Neutrophil (primary cell): Measurements from ENCODE around the gene OLFML2B.

ENCODE experiments used
- H3K27ac ChIP-seq: fragments of 200-600 bp; sonication (generic); 2 replicates; pipeline ENCODE4 v1.5.1; 2016; ENCODE audit warnings: mild to moderate bottlenecking, moderate library complexity
- H3K27me3 ChIP-seq: fragments of 200-600 bp; sonication (generic); 2 replicates; pipeline ENCODE4 v1.6.0; 2016; ENCODE audit warnings: mild to moderate bottlenecking
- H3K36me3 ChIP-seq: fragments of 200-600 bp; sonication (generic); 2 replicates; pipeline ENCODE4 v1.5.1; 2017
- H3K4me1 ChIP-seq, 2 experiments: fragments of 200-600 bp in 1 of 2; sonication (generic) in 1 of 2; 1 replicate in 1 of 2; 2 replicates in 1 of 2; pipeline versions ENCODE4 v1.5.1 to v1.6.1; 2013 to 2016; ENCODE audit warnings: low read depth in 1 of 2, low read length in 1 of 2, mild to moderate bottlenecking in 1 of 2, moderate library complexity in 1 of 2; ENCODE audit not compliant: control insufficient read depth in 1 of 2, insufficient read depth in 1 of 2
- H3K4me3 ChIP-seq, 2 experiments: fragments of 200-600 bp in 1 of 2; sonication (generic) in 1 of 2; 1 replicate in 1 of 2; 2 replicates in 1 of 2; pipeline ENCODE4 v1.5.1; 2013 to 2016; ENCODE audit warnings: low read depth in 1 of 2, low read length in 1 of 2, mild to moderate bottlenecking in 1 of 2, moderate library complexity in 1 of 2
- H3K9me3 ChIP-seq: fragments of 200-600 bp; sonication (generic); 2 replicates; pipeline ENCODE4 v1.5.1; 2016
- TF ChIP-seq, protein P1 (sequence below): fragments of 200-600 bp; sonication (generic); IDR thresholded peaks from 2 replicates; pipeline ENCODE4 v1.5.1; 2016; ENCODE audit warnings: antibody characterized with exemption

OLFML2B gene

DNA sequence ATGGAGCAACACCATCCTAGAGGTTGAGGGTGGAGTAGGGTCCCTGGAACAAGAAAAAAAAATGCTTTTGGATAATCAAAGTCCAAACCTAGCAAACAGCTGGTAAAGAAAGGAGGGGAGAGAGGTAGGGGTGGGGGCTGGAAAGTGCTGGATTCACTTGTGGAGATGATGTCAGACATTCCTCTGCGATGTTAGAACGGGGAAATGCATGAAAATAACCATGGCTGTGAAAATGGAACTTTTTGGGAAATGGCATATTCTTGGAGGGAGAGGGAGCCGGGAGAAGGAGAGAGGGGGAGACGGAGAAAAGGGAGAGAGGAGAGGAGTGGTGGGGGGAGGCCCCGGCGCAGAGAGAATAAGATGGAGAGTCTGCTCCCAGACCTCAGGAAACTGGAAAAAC, 53.6 kb downstream of the OLFML2B start:
- Histone ChIP-seq H3K27ac (no peak overlapping the region), H3K27me3 (no peaks in the 10 kb centered on the region), H3K4me1 (peaks cover 0 to 4% of the 10 kb centered on the region in 2 experiments), H3K9me3 (no peaks in the 10 kb centered on the region), H3K36me3 (peaks cover 15% of the 10 kb centered on the region), H3K4me3 (no peak overlapping the region)
- TF ChIP-seq, protein P1, sequence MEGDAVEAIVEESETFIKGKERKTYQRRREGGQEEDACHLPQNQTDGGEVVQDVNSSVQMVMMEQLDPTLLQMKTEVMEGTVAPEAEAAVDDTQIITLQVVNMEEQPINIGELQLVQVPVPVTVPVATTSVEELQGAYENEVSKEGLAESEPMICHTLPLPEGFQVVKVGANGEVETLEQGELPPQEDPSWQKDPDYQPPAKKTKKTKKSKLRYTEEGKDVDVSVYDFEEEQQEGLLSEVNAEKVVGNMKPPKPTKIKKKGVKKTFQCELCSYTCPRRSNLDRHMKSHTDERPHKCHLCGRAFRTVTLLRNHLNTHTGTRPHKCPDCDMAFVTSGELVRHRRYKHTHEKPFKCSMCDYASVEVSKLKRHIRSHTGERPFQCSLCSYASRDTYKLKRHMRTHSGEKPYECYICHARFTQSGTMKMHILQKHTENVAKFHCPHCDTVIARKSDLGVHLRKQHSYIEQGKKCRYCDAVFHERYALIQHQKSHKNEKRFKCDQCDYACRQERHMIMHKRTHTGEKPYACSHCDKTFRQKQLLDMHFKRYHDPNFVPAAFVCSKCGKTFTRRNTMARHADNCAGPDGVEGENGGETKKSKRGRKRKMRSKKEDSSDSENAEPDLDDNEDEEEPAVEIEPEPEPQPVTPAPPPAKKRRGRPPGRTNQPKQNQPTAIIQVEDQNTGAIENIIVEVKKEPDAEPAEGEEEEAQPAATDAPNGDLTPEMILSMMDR, result no peak

DNA sequence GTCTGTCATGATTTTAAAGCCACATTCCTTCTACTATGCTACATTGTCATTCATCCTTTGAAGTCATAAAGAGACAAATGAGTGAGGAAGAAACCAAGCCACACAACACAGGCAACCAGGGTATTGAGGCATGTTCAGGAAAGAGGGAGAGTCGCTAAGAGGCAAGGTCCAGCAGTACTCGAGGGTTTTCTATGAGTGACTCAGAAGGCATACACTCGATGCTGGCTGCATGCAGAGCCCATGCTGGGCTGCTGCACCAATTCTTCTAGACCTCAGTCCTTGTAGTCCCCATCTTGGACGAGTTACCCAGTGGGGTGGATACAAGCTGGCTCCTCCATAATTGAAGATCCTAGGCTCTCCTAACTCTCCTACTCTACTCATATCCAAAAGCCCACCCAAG, 57.6 kb downstream of the OLFML2B start:
- H3K27me3 ChIP-seq, result no peaks in the 10 kb centered on the region
- H3K36me3 ChIP-seq, result peaks cover 16% of the 10 kb centered on the region
- H3K27ac ChIP-seq, result no peak overlapping the region
- TF ChIP-seq, protein P1, result no peak
- no peaks in the 10 kb centered on the region for H3K9me3 ChIP-seq
- H3K4me1 ChIP-seq, result peaks cover 0 to 4% of the 10 kb centered on the region in 2 experiments
- no peak overlapping the region for H3K4me3 ChIP-seq

DNA sequence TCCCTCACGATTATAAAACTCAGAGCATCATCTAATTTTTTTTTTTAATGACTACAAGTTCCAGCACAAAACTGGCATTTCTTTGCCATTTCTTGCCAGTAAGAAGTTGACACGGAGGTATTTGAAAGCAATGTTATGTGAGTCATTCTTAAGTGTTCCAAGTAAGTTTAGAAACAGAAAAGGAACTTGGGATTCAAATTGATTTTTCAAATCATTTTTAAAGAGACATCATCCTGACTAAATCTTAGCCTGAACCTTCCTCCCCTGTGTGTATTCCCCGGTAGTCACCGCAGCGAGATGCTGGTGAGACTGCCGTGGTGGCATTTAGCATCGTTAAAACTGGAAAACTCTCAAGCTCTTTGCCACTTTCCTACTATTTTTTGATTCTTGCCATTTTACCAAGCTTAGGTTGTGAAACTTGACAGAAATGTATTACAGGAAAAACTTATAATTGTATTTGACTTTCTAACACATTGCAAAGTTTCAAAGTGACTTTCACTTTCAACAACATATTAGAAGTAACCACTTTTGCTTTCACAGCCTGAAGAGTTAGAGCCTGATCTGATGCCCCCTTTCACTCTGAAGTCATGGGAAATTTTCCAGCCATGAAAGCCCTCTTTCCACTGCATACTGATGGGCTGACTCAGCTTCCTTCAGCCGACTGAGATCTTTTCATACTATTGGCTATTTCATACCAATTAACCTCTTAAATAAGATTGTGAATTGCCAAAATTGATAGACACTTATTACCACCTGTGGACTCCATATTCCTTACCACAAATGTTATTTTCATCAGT, 61.4 kb downstream of the OLFML2B start:
- Histone ChIP-seq H3K4me1 (no peaks in the 10 kb centered on the region), H3K36me3 (peaks cover 31% of the 10 kb centered on the region), H3K4me3 (no peak overlapping the region), H3K9me3 (no peaks in the 10 kb centered on the region), H3K27ac (no peak overlapping the region), H3K27me3 (no peaks in the 10 kb centered on the region)
- TF ChIP-seq, protein P1, result no peak

- no peaks in the 10 kb centered on the region for H3K27me3 ChIP-seq
- no peak overlapping the region for H3K4me3 ChIP-seq
- peaks cover 23% of the 10 kb centered on the region for H3K36me3 ChIP-seq
- TF ChIP-seq, protein P1, result no peak
- no peaks in the 10 kb centered on the region for H3K9me3 ChIP-seq
- no peak overlapping the region for H3K27ac ChIP-seq
- peaks cover 5 to 11% of the 10 kb centered on the region in 2 experiments for H3K4me1 ChIP-seq
These were observed 65.2 kb downstream of the OLFML2B start for GRCh38 chr1:161958425-161958824.

GRCh38 chr1:161956930-161957329, 66.7 kb downstream of the OLFML2B start:
- Histone ChIP-seq H3K4me3 (no peak overlapping the region), H3K27me3 (no peaks in the 10 kb centered on the region), H3K9me3 (no peaks in the 10 kb centered on the region), H3K36me3 (peaks cover 23% of the 10 kb centered on the region), H3K4me1 (peaks cover 5 to 11% of the 10 kb centered on the region in 2 experiments), H3K27ac (no peak overlapping the region)
- TF ChIP-seq, protein P1, result no peak
